Measurements from ENCODE around the gene DLG2.

DNA sequence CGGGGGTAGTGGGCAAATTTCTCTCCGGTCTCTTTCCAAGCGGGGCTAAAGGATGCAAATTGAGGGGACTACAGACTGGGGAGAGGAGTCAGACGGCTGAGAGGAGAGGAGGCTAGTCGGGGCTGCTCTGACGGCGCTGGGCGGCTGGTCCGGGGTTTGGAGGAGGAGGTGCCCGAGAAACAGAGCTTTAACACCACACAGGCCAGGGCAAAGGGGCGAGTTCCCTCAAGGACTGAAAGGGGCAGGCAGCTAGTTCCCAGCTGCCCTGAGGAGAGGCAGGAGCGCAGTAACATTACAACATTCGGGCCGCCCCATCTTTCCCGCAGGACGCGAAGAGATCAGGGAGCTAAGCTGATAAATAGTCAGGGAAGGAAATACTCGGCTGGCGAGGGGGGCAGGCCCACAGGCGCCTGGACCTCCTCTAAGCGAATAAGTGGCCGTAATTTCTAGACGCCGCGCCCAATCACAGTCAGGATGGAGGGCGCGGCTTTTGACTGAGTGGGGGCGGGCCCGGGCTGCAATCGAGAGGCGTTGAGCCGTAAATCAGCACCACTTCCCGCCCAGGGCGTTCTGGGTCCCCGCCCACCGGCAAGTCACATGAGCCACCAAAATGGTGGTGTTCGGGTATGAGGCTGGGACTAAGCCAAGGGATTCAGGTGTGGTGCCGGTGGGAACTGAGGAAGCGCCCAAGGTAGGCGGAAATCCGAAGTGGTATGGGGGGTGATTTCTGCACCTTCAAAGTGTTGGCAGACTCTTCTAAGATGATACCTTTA lies 1.0 kb upstream of the DLG2 start, which contains the start of gene TMEM126B:
- TF ChIP-seq, protein P1, sequence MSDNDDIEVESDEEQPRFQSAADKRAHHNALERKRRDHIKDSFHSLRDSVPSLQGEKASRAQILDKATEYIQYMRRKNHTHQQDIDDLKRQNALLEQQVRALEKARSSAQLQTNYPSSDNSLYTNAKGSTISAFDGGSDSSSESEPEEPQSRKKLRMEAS (CRISPR knock-in tag; IDR thresholded peaks at IDR 0.05) = no peak
- TF ChIP-seq, protein P2, sequence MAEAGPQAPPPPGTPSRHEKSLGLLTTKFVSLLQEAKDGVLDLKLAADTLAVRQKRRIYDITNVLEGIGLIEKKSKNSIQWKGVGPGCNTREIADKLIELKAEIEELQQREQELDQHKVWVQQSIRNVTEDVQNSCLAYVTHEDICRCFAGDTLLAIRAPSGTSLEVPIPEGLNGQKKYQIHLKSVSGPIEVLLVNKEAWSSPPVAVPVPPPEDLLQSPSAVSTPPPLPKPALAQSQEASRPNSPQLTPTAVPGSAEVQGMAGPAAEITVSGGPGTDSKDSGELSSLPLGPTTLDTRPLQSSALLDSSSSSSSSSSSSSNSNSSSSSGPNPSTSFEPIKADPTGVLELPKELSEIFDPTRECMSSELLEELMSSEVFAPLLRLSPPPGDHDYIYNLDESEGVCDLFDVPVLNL (CRISPR knock-in tag; IDR thresholded peaks at IDR 0.05; ENCODE audit: borderline replicate concordance, low read depth) = no peak
- TF ChIP-seq, protein P3, sequence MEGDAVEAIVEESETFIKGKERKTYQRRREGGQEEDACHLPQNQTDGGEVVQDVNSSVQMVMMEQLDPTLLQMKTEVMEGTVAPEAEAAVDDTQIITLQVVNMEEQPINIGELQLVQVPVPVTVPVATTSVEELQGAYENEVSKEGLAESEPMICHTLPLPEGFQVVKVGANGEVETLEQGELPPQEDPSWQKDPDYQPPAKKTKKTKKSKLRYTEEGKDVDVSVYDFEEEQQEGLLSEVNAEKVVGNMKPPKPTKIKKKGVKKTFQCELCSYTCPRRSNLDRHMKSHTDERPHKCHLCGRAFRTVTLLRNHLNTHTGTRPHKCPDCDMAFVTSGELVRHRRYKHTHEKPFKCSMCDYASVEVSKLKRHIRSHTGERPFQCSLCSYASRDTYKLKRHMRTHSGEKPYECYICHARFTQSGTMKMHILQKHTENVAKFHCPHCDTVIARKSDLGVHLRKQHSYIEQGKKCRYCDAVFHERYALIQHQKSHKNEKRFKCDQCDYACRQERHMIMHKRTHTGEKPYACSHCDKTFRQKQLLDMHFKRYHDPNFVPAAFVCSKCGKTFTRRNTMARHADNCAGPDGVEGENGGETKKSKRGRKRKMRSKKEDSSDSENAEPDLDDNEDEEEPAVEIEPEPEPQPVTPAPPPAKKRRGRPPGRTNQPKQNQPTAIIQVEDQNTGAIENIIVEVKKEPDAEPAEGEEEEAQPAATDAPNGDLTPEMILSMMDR (IDR thresholded peaks at IDR 0.05) = no peak

Measured in WTC11 (cell line).